Measurements from ENCODE around the gene PPIP5K1.

The PPIP5K1 gene

DNA sequence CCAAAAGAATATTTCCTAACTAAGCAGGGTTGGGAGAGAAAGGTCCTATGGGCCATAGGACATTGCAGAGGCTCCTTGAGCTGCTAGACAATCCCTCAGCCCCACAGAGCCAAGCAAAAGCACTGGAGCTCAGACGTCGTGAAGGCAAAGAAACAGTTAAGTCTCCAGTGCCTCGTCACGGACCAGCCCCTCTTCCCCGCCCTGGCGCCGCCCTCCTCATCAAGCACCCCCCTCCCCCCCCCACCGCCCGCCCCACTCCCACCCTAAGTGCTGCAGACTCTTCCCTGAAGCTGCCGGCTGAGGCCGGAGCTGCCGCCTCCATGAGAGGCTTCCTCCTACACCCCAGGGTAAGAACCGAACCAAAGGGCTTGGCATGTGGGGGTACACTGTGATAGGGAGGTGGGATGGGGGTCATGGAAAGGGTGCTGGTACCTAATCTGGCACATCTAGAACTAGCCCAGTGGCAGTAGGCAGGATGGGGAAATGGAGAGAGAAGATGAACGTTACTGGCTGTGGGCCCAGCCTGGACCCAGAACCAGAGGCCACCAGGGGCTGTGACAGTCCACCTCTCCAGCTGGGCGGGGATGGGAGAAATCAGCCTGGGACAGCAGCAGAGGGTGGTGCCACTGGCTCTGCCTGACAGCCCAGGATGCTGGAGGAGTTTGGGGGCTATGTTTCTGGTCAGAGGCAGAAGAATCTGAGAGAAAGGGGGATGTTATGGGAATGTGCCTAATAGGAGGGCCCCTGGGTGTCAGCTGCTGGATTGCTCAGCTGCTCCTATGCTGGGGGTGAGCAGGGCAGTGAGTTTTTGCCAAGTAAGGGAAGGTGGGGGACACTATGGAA lies 72.4 kb downstream of the PPIP5K1 start, which contains the start of gene MAP1A:
MAP1A (plus strand) TSS at position 255 of the 843 bp plus-strand sequence. CDS start 3,866 bp downstream, outside the sequence.
- Histone ChIP-seq H3K36me3 (ENCODE audit: control insufficient read depth in 2 of 2, insufficient read depth in 2 of 2, low read length in 2 of 2) (peaks cover 21 to 24% of the 10 kb centered on the region in 2 donors), H3K4me3 (ENCODE audit: low read length in 2 of 2) (peak within 1 kb of the TSS; percentile 92 to 96), H3K9me3 (ENCODE audit: control insufficient read depth in 2 of 2, low read length in 2 of 2) (no peaks in the 10 kb centered on the region), H3K9ac (ENCODE audit: low read length in 2 of 2) (peak within 1 kb of the TSS; percentile 70 to 91), H3K27me3 (ENCODE audit: control insufficient read depth in 1 of 2, insufficient read depth in 2 of 2, low read length in 2 of 2) (no peaks in the 10 kb centered on the region), H3K4me1 (ENCODE audit: control insufficient read depth, insufficient read depth, low read length) (peaks cover 39% of the 10 kb centered on the region), H3K27ac (ENCODE audit: low read length) (peak within 1 kb of the TSS; percentile 90)

DNA sequence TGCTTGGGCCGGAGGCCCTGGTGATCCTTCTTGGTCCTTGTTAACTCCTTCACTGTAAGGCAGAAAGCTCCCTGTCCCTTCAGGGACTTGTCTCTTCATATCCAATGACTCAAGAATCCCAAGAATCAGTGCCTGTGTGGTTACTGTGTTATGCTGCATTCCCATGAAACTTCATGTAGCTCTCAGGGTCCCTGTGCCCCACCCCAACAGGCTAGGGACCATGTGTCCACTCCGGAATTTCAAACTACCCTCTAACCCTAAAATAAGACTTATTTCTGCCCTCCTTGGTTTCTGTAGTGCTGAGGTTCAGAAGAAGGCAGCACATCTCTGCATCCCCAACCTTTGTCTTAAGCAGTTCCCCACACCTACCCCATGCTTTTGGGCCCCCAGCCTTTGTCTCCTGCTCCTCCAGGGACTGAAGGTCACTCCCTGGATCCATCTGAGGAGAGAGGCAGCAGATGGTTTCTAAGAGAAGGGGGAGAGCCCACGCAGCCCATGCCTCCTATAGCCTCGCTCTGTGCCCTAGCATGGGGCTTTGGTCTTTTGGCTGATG lies 73.1 kb downstream of the PPIP5K1 start:
- no peaks in the 10 kb centered on the region for H3K9me3 ChIP-seq (ENCODE audit: control insufficient read depth in 2 of 2, low read length in 2 of 2)
- H3K9ac ChIP-seq (ENCODE audit: low read length in 2 of 2): peak overlapping the region; percentile 44 to 84
- peak overlapping the region; percentile 90 for H3K27ac ChIP-seq (ENCODE audit: low read length)
- peak overlapping the region; percentile 92 to 96 for H3K4me3 ChIP-seq (ENCODE audit: low read length in 2 of 2)
- H3K4me1 ChIP-seq (ENCODE audit: control insufficient read depth, insufficient read depth, low read length): peaks cover 40% of the 10 kb centered on the region
- peaks cover 14 to 18% of the 10 kb centered on the region in 2 donors for H3K36me3 ChIP-seq (ENCODE audit: control insufficient read depth in 2 of 2, insufficient read depth in 2 of 2, low read length in 2 of 2)
- H3K27me3 ChIP-seq (ENCODE audit: control insufficient read depth in 1 of 2, insufficient read depth in 2 of 2, low read length in 2 of 2): no peaks in the 10 kb centered on the region

GRCh38 chr15:43516185-43516584 lies 73.8 kb downstream of the PPIP5K1 start:
- no peak overlapping the region for H3K9ac ChIP-seq (ENCODE audit: low read length in 2 of 2)
- peak overlapping the region; percentile 90 for H3K27ac ChIP-seq (ENCODE audit: low read length)
- no peaks in the 10 kb centered on the region for H3K9me3 ChIP-seq (ENCODE audit: control insufficient read depth in 2 of 2, low read length in 2 of 2)
- H3K36me3 ChIP-seq (ENCODE audit: control insufficient read depth in 2 of 2, insufficient read depth in 2 of 2, low read length in 2 of 2): peaks cover 7 to 11% of the 10 kb centered on the region in 2 donors
- no peaks in the 10 kb centered on the region for H3K27me3 ChIP-seq (ENCODE audit: control insufficient read depth in 1 of 2, insufficient read depth in 2 of 2, low read length in 2 of 2)
- H3K4me3 ChIP-seq (ENCODE audit: low read length in 2 of 2): peak overlapping the region in 1 of 2 donors; percentile 96
- peaks cover 47% of the 10 kb centered on the region for H3K4me1 ChIP-seq (ENCODE audit: control insufficient read depth, insufficient read depth, low read length)

GRCh38 chr15:43515741-43516140 lies 74.3 kb downstream of the PPIP5K1 start:
- no peak overlapping the region for H3K9ac ChIP-seq (ENCODE audit: low read length in 2 of 2)
- peaks cover 51% of the 10 kb centered on the region for H3K4me1 ChIP-seq (ENCODE audit: control insufficient read depth, insufficient read depth, low read length)
- no peaks in the 10 kb centered on the region for H3K9me3 ChIP-seq (ENCODE audit: control insufficient read depth in 2 of 2, low read length in 2 of 2)
- peaks cover 4 to 7% of the 10 kb centered on the region in 2 donors for H3K36me3 ChIP-seq (ENCODE audit: control insufficient read depth in 2 of 2, insufficient read depth in 2 of 2, low read length in 2 of 2)
- H3K27me3 ChIP-seq (ENCODE audit: control insufficient read depth in 1 of 2, insufficient read depth in 2 of 2, low read length in 2 of 2): no peaks in the 10 kb centered on the region
- H3K27ac ChIP-seq (ENCODE audit: low read length): peak overlapping the region; percentile 90
- H3K4me3 ChIP-seq (ENCODE audit: low read length in 2 of 2): peak overlapping the region in 1 of 2 donors; percentile 96

- Histone ChIP-seq H3K36me3 (ENCODE audit: control insufficient read depth in 2 of 2, insufficient read depth in 2 of 2, low read length in 2 of 2) (no peaks in the 10 kb centered on the region), H3K4me1 (ENCODE audit: control insufficient read depth, insufficient read depth, low read length) (peaks cover 57% of the 10 kb centered on the region), H3K9ac (ENCODE audit: low read length in 2 of 2) (no peak overlapping the region), H3K9me3 (ENCODE audit: control insufficient read depth in 2 of 2, low read length in 2 of 2) (no peaks in the 10 kb centered on the region), H3K4me3 (ENCODE audit: low read length in 2 of 2) (no peak overlapping the region), H3K27me3 (ENCODE audit: control insufficient read depth in 1 of 2, insufficient read depth in 2 of 2, low read length in 2 of 2) (no peaks in the 10 kb centered on the region), H3K27ac (ENCODE audit: low read length) (peak overlapping the region; percentile 24)
These were observed 75.6 kb downstream of the PPIP5K1 start for GRCh38 chr15:43514241-43515057.

DNA sequence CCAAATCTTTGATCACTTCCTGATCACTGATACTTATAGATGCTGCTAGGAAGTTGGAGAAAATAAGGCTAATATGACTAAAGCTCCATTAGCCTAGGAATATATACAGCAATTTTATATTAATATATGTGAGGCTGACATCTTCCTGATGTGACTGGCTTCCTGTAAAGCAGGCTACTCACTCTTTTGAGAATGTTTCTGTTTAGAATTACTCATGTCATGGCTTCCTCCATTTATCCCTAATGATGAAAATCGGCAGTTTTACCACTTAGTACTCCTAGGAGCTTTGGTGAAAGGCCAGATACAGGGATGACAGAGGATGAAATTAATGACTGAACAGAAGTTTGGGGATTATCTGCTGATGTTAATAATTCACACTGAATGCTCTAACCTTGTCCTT lies 76.5 kb downstream of the PPIP5K1 start:
- H3K9ac ChIP-seq (ENCODE audit: low read length in 2 of 2): no peak overlapping the region

DNA sequence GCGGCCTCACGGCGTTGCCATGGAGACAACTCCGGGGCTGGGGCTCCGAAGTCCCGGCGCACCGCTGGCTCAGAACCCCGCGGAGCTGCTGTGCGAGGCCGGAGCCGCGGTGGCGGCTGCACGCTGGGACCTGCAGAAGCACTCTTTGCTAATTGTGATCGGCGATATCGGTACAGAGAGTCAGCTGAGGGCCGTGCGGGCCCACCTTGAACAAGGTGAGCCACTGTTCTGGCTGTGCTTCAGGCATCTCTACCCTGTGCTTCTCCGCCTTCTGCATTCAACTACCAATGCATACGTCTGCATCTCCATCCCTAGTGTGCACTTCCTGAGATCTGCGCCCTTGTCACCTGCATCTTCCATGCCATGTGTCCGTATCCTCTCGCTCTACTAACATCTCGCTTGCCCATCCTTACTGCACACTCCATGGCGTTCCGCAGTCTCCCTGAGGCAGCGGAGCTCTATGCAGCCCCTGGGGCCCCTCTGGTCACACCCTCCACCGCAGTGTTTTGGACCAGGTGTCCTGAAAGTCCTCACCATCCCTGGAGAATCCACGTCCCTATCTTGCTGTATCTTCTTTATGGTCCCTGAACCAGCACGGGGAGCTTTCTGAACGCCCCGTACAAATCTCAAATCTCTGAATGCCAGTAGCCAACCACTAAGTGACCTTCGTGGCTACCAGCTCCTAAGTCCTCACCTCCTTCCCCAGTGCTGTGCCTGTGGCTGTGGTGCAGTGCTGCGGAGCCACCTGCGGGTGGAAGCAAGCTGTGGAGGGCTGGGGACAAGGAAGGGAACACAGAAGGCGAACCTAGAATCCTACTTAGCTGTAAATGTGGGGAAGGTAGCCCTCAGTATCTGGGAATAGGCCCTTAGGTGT lies 78.8 kb downstream of the PPIP5K1 start:
- H3K9ac ChIP-seq (ENCODE audit: low read length in 2 of 2): peak overlapping the region in 1 of 2 donors; percentile 60
- no peaks in the 10 kb centered on the region for H3K27me3 ChIP-seq (ENCODE audit: control insufficient read depth in 1 of 2, insufficient read depth in 2 of 2, low read length in 2 of 2)
- H3K36me3 ChIP-seq (ENCODE audit: control insufficient read depth in 2 of 2, insufficient read depth in 2 of 2, low read length in 2 of 2): no peaks in the 10 kb centered on the region
- no peaks in the 10 kb centered on the region for H3K9me3 ChIP-seq (ENCODE audit: control insufficient read depth in 2 of 2, low read length in 2 of 2)
- H3K4me1 ChIP-seq (ENCODE audit: control insufficient read depth, insufficient read depth, low read length): peaks cover 39% of the 10 kb centered on the region
- H3K27ac ChIP-seq (ENCODE audit: low read length): peak overlapping the region; percentile 87
- H3K4me3 ChIP-seq (ENCODE audit: low read length in 2 of 2): peak overlapping the region; percentile 72 to 90

More for the DNA sequence above, 76.5 kb downstream of the PPIP5K1 start:
- H3K36me3 ChIP-seq (ENCODE audit: control insufficient read depth in 2 of 2, insufficient read depth in 2 of 2, low read length in 2 of 2): no peaks in the 10 kb centered on the region
- H3K27ac ChIP-seq (ENCODE audit: low read length): no peak overlapping the region
- no peak overlapping the region for H3K4me3 ChIP-seq (ENCODE audit: low read length in 2 of 2)
- no peaks in the 10 kb centered on the region for H3K9me3 ChIP-seq (ENCODE audit: control insufficient read depth in 2 of 2, low read length in 2 of 2)
- no peaks in the 10 kb centered on the region for H3K27me3 ChIP-seq (ENCODE audit: control insufficient read depth in 1 of 2, insufficient read depth in 2 of 2, low read length in 2 of 2)
- H3K4me1 ChIP-seq (ENCODE audit: control insufficient read depth, insufficient read depth, low read length): peaks cover 57% of the 10 kb centered on the region

DNA sequence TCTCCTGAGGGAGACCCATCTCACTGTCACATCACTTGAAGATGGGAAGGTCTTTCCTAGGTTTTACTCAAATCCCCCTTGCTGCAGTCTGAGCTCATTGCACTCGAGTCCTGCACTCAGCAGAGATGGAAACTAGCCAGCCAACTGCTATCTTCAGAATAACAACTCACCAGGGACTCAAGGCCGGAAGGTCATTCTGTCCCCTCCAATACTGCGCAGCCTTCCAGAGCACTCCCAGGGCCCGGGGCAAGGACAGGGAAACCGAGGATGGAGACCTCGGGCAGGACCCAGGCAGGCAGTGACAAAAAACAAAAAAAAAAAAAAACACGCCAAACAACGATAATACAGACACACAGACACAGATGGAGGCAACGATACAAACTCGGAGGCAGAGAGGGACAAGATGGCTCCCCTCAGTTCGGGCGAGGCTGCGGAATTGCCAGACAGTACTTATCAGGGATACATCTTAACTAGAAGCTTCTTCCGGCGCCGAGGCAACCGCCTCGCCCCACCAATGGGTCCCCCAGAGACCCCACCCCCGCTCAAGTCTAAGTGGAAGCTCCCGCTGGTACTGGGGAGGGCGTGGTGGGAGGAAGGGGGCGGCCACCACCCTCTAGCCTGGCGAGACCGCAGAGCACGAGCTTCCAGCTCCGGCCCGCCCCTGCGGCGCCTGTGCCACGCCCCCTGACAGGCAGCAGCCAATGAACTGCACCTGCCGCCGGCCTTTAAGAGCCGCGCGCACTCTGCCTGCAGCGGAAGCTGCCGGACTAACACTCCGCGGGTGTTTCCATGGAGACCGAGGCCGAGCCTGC lies 79.6 kb downstream of the PPIP5K1 start:
- Histone ChIP-seq H3K4me1 (ENCODE audit: control insufficient read depth, insufficient read depth, low read length) (peaks cover 30% of the 10 kb centered on the region), H3K9ac (ENCODE audit: low read length in 2 of 2) (peak overlapping the region; percentile 81 to 84), H3K9me3 (ENCODE audit: control insufficient read depth in 2 of 2, low read length in 2 of 2) (no peaks in the 10 kb centered on the region), H3K27me3 (ENCODE audit: control insufficient read depth in 1 of 2, insufficient read depth in 2 of 2, low read length in 2 of 2) (no peaks in the 10 kb centered on the region), H3K27ac (ENCODE audit: low read length) (peak overlapping the region; percentile 87), H3K4me3 (ENCODE audit: low read length in 2 of 2) (peak overlapping the region; percentile 90 to 97), H3K36me3 (ENCODE audit: control insufficient read depth in 2 of 2, insufficient read depth in 2 of 2, low read length in 2 of 2) (no peaks in the 10 kb centered on the region)

- peaks cover 29% of the 10 kb centered on the region for H3K4me1 ChIP-seq (ENCODE audit: control insufficient read depth, insufficient read depth, low read length)
- H3K36me3 ChIP-seq (ENCODE audit: control insufficient read depth in 2 of 2, insufficient read depth in 2 of 2, low read length in 2 of 2): no peaks in the 10 kb centered on the region
- H3K9me3 ChIP-seq (ENCODE audit: control insufficient read depth in 2 of 2, low read length in 2 of 2): no peaks in the 10 kb centered on the region
- no peaks in the 10 kb centered on the region for H3K27me3 ChIP-seq (ENCODE audit: control insufficient read depth in 1 of 2, insufficient read depth in 2 of 2, low read length in 2 of 2)
- H3K9ac ChIP-seq (ENCODE audit: low read length in 2 of 2): peak overlapping the region; percentile 60 to 84
- peak overlapping the region; percentile 90 to 97 for H3K4me3 ChIP-seq (ENCODE audit: low read length in 2 of 2)
- peak overlapping the region; percentile 87 for H3K27ac ChIP-seq (ENCODE audit: low read length)
These were observed 80.3 kb downstream of the PPIP5K1 start for GRCh38 chr15:43509660-43510199.
